Astrocyte (in vitro differentiated cells and primary cell): Measurements from ENCODE around the gene URGCP.

Source experiments
- EZH2 ChIP-seq: IDR thresholded peaks from 2 replicates; pipeline ENCODE4 v1.6.1; 2012; ENCODE audit warnings: mild to moderate bottlenecking, low read length, inconsistent platforms; ENCODE audit not compliant: insufficient read depth
- TF ChIP-seq, protein P1 (sequence below): IDR thresholded peaks from 2 replicates; pipeline ENCODE4 v1.5.1; 2011; ENCODE audit warnings: low read depth, mild to moderate bottlenecking, inconsistent platforms, low read length, moderate library complexity; ENCODE audit not compliant: insufficient read depth

DNA sequence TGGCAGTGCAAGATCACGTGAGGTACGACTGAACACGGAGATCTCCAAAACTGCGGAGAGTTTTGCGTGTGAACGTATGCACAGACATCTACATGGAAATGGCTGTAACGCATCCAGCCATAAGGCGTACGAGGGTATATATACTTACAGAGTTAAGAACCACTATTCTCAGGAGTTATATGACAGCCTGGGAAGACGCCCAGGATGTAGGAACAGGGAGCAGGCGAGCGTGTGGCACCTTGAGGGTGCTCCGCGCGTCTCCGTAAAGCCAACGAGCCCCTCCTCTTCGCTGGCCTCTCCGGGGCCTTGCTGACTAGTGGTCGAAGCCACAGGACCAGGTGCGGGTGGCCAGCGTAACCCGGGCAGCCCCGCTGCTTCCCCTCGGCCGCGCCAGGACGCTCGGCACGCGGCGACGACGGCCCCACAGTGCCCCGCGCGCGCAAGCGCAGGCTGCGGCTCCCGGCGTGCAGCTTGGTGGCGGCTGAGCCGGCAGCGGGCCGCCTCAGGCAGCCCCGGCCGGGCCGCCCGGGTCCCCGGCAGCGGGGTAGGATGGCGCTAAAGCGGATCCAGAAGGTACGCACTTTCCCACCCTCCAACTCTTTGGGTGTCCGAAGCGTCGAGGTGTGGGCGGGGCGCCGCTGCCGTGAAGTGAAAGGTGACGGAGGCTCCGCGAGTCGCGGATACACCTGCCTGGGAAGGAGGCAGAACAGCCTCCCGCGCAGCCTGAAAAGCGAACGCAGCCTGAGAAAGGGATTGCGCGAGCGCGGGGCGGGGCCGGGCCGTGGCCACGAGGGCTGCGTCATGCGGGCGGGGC, 19.8 kb upstream of the URGCP start, which contains the start of gene UBE2D4:
- TF ChIP-seq, protein P1, sequence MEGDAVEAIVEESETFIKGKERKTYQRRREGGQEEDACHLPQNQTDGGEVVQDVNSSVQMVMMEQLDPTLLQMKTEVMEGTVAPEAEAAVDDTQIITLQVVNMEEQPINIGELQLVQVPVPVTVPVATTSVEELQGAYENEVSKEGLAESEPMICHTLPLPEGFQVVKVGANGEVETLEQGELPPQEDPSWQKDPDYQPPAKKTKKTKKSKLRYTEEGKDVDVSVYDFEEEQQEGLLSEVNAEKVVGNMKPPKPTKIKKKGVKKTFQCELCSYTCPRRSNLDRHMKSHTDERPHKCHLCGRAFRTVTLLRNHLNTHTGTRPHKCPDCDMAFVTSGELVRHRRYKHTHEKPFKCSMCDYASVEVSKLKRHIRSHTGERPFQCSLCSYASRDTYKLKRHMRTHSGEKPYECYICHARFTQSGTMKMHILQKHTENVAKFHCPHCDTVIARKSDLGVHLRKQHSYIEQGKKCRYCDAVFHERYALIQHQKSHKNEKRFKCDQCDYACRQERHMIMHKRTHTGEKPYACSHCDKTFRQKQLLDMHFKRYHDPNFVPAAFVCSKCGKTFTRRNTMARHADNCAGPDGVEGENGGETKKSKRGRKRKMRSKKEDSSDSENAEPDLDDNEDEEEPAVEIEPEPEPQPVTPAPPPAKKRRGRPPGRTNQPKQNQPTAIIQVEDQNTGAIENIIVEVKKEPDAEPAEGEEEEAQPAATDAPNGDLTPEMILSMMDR, result no peak
- no peak for TF ChIP-seq EZH2
